GM12878 (cell line): Measurements from ENCODE around the gene ASAP2. TPM values are rescaled to one million over a fixed set of nuclear protein-coding genes. Genes with fewer than 3 reads are reported as not detected.
A peak's percentile ranks its signal among the peaks of the same experiment; 100 is the strongest.

ENCODE experiments used
- CHD4 ChIP-seq: fragments of 200-600 bp; sonication (generic); IDR thresholded peaks from 2 replicates; pipeline ENCODE4 v1.6.1; 2016; ENCODE audit warnings: mild to moderate bottlenecking
- ELK1 ChIP-seq: IDR thresholded peaks from 2 replicates; pipeline ENCODE4 v1.6.1; 2012; ENCODE audit warnings: low read depth, low read length, improper control_type of control experiment
- ETV6 ChIP-seq, 2 experiments: fragments of 450-650 bp in 1 of 2; IDR thresholded peaks in 1 of 2; conservative IDR thresholded peaks in 1 of 2; 2 replicates each; pipeline ENCODE4 v1.6.1; 2014; ENCODE audit warnings: antibody characterized with exemption in 1 of 2, borderline replicate concordance in 1 of 2, low read depth in 1 of 2, mild to moderate bottlenecking in 1 of 2, moderate library complexity in 1 of 2
- JUND ChIP-seq: IDR thresholded peaks from 2 replicates; pipeline ENCODE4 v1.6.1; 2012; ENCODE audit warnings: low read depth, mild to moderate bottlenecking, low read length, improper control_type of control experiment, moderate library complexity
- KDM1A ChIP-seq: fragments of 200-600 bp; sonication (generic); IDR thresholded peaks from 2 replicates; pipeline ENCODE4 v1.6.1; 2016; ENCODE audit warnings: borderline replicate concordance
- LARP7 ChIP-seq: fragments of 450-650 bp; IDR thresholded peaks from 2 replicates; pipeline ENCODE4 v1.6.1; 2017; ENCODE audit warnings: mild to moderate bottlenecking
- NR2C1 ChIP-seq: fragments of 450-650 bp; IDR thresholded peaks from 2 replicates; pipeline ENCODE4 v1.6.1; 2017; ENCODE audit warnings: antibody characterized with exemption, mild to moderate bottlenecking, moderate library complexity
- POLR2AphosphoS2 ChIP-seq: IDR thresholded peaks from 2 replicates; pipeline ENCODE4 v1.6.1; 2011; ENCODE audit warnings: low read depth, mild to moderate bottlenecking, low read length, improper control_type of control experiment, moderate library complexity
- PRDM15 ChIP-seq: fragments of 450-650 bp; formaldehyde crosslinking; IDR thresholded peaks from 2 replicates; pipeline ENCODE4 v1.4.0; 2020; ENCODE audit warnings: mild to moderate bottlenecking, moderate library complexity
- SMAD5 ChIP-seq: IDR thresholded peaks from 2 replicates; pipeline ENCODE4 v1.6.1; 2016; ENCODE audit warnings: antibody characterized with exemption, low read depth
- polyA plus RNA-seq, 11 experiments: library from polyadenylated mRNA; depleted of rRNA in 4 of 11; unstranded in 6 of 11; stranded (reverse) in 5 of 11; fragments of >200 nt; fragmentation: Nextera tagmentation in 4 of 11; fragmentation: Illumina TruSeq in 1 of 11; extraction: Ambion mirVana in 4 of 11; extraction: Trizol in 1 of 11; gene quantifications; 1 replicate in 1 of 11; 2 replicates in 10 of 11; pipeline versions ENCODE4 v1.2.1 to v1.2.3, GENCODE V29; 2011 to 2016; ENCODE audit warnings: inconsistent platforms in 2 of 11, missing spikeins in 2 of 11, low read depth in 1 of 11
- total RNA-seq, 4 experiments: library from RNA; depleted of rRNA in 3 of 4; stranded (reverse); fragments of >200 nt in 3 of 4; fragmentation: Illumina TruSeq in 1 of 4; extraction: Trizol in 1 of 4; gene quantifications; 2 replicates each; pipeline versions ENCODE4 v1.2.1 to v1.2.3, GENCODE V29; 2013 to 2021
- TF ChIP-seq, protein P1 (sequence below): IDR thresholded peaks from 2 replicates; pipeline ENCODE4 v1.6.1; 2012; ENCODE audit warnings: mild to moderate bottlenecking, low read depth, low read length

Gene ASAP2
- total and polyA plus RNA-seq, 10 of the 15 experiments (the other 5 are each of a cell fraction or from before 2014, with no cell fraction given), result 0.05 to 0.27 (median 0.07) TPM; not detected in 4

DNA sequence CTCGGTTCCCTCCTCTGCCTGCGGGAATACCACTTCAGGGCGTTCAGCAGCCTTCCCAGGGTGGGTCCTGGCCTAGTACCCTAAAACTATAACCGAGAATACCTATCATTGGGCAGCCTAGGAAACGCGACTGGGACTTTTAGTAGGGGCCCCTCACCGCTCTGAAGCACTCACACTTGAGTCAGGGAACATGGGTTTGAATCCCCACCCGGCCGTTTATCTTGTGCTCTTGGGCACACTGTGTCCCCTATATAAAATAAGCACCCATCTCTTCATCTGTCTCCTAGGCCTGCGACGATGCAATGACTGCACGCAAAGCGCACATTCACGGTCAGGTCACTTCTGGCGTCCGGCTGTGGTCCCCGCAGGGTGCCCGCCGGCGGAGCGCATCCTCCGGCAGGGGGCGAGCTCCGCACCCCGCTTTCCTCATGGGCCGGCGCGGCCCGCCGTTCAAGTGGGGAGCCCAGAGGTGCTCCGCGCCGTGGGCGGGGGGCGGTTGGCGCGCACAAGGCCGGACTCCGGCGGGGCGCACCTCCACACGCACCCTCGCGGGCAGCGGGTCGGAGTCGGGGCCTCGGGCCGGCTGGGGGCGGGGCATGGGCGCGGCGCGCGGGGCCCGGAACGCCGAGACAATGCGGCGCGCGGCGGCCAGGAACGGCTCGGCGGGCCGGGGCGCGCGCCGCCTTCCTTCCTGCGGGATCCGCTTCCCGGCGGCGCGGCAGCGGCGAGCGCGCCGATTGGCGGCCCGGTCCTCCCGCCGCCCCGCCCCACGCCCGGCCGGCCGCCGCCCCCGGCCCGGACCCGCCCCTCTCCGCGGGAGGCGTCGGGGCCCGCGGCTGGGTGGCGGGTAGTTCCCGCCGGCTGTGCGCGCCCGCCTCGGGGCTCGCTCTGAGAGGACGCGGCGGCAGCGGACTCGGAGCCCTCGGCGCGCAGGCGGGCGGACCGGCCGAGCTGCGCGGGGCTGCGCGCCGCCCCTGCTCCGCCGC, at the start of gene ASAP2 (continued):
- TF ChIP-seq, protein P1, sequence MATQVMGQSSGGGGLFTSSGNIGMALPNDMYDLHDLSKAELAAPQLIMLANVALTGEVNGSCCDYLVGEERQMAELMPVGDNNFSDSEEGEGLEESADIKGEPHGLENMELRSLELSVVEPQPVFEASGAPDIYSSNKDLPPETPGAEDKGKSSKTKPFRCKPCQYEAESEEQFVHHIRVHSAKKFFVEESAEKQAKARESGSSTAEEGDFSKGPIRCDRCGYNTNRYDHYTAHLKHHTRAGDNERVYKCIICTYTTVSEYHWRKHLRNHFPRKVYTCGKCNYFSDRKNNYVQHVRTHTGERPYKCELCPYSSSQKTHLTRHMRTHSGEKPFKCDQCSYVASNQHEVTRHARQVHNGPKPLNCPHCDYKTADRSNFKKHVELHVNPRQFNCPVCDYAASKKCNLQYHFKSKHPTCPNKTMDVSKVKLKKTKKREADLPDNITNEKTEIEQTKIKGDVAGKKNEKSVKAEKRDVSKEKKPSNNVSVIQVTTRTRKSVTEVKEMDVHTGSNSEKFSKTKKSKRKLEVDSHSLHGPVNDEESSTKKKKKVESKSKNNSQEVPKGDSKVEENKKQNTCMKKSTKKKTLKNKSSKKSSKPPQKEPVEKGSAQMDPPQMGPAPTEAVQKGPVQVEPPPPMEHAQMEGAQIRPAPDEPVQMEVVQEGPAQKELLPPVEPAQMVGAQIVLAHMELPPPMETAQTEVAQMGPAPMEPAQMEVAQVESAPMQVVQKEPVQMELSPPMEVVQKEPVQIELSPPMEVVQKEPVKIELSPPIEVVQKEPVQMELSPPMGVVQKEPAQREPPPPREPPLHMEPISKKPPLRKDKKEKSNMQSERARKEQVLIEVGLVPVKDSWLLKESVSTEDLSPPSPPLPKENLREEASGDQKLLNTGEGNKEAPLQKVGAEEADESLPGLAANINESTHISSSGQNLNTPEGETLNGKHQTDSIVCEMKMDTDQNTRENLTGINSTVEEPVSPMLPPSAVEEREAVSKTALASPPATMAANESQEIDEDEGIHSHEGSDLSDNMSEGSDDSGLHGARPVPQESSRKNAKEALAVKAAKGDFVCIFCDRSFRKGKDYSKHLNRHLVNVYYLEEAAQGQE, result no peak
- TF ChIP-seq CHD4 (no peak), POLR2AphosphoS2 (no peak), ETV6 (conservative IDR thresholded peaks at IDR 0.05 in 1 of 2, IDR thresholded peaks at IDR 0.05 in 1 of 2; ENCODE audit: borderline replicate concordance in 1 of 2, low read depth in 1 of 2) (no peak), JUND (no peak), NR2C1 (no peak), LARP7 (peak; percentile 60; the same call in 1 of the 2 replicates), PRDM15 (CRISPR knock-in tag) (no peak), SMAD5 (no peak), ELK1 (no peak), KDM1A (no peak)
